SU-DHL-6 (cell line): ENCODE results near the gene LRRTM4.

ENCODE experiments used
- H2AFZ ChIP-seq: fragments of 200-600 bp; sonication (generic); 2 replicates; pipeline ENCODE4 v1.6.1; 2014; ENCODE audit warnings: low read depth, mild to moderate bottlenecking, moderate library complexity, mixed read lengths, antibody characterized with exemption, low read length; ENCODE audit not compliant: severe bottlenecking
- H3F3A ChIP-seq: fragments of 200-600 bp; shearing (Covaris generic); 2 replicates; pipeline ENCODE4 v1.6.0; 2016; ENCODE audit warnings: antibody characterized with exemption, mild to moderate bottlenecking; ENCODE audit not compliant: insufficient read depth
- H3K27ac ChIP-seq: fragments of 200-600 bp; sonication (generic); 2 replicates; pipeline ENCODE4 v1.5.1; 2016; ENCODE audit warnings: low read depth, mild to moderate bottlenecking, low read length, moderate library complexity, mixed read lengths
- H3K27me3 ChIP-seq: fragments of 200-600 bp; sonication (generic), shearing (Covaris generic); 2 replicates; pipeline ENCODE4 v1.6.0; 2014; ENCODE audit warnings: mild to moderate bottlenecking, low read length
- H3K36me3 ChIP-seq: fragments of 200-600 bp; sonication (generic); 2 replicates; pipeline ENCODE4 v1.6.1; 2014; ENCODE audit warnings: mild to moderate bottlenecking, low read length, mixed read lengths
- H3K4me2 ChIP-seq: fragments of 300-600, 200-600 bp; shearing (Covaris generic), sonication (generic); 2 replicates; pipeline ENCODE4 v1.6.0; 2014; ENCODE audit warnings: low read length, low read depth, mild to moderate bottlenecking; ENCODE audit not compliant: poor library complexity, severe bottlenecking
- H3K4me3 ChIP-seq: fragments of 200-600 bp; sonication (generic); 2 replicates; pipeline ENCODE4 v1.5.1; 2014; ENCODE audit warnings: antibody characterized with exemption, low read length, mild to moderate bottlenecking, mixed read lengths; ENCODE audit not compliant: insufficient read depth, poor library complexity, severe bottlenecking
- H3K79me2 ChIP-seq: fragments of 200-600 bp; sonication (generic); 2 replicates; pipeline ENCODE4 v1.6.1; 2014; ENCODE audit warnings: mild to moderate bottlenecking, low read length, moderate library complexity; ENCODE audit not compliant: insufficient read depth
- H3K9ac ChIP-seq: fragments of 200-600 bp; sonication (generic); 2 replicates; pipeline ENCODE4 v1.7.0; 2014; ENCODE audit warnings: mild to moderate bottlenecking, low read length
- H3K9me2 ChIP-seq: fragments of 200-600 bp; sonication (generic); replicated peaks from 2 replicates; pipeline ENCODE4 v1.6.1; 2014; ENCODE audit warnings: low read length; ENCODE audit not compliant: insufficient read depth
- H3K9me3 ChIP-seq: fragments of 200-600 bp; sonication (generic); 2 replicates; pipeline ENCODE4 v1.6.1; 2014; ENCODE audit warnings: low read length, mixed read lengths; ENCODE audit not compliant: insufficient read depth
- H4K20me1 ChIP-seq: fragments of 200-600 bp; sonication (generic); 2 replicates; pipeline ENCODE4 v1.6.1; 2014; ENCODE audit warnings: low read depth, mild to moderate bottlenecking, antibody characterized with exemption, low read length, moderate library complexity, mixed read lengths
- EZH2phosphoT487 ChIP-seq: fragments of 200-600 bp; sonication (generic), shearing (Covaris generic); conservative IDR thresholded peaks from 2 replicates; pipeline ENCODE4 v1.6.1; 2018; ENCODE audit warnings: mild to moderate bottlenecking, antibody characterized with exemption, low read length, moderate library complexity, mixed read lengths
- TF ChIP-seq, protein P1 (sequence below): fragments of 200-600 bp; sonication (generic); IDR thresholded peaks from one replicate; pipeline ENCODE4 v1.5.1; 2017; ENCODE audit warnings: antibody characterized with exemption, mild to moderate bottlenecking, low read length, moderate library complexity; ENCODE audit not compliant: insufficient read depth, poor library complexity, severe bottlenecking

LRRTM4 gene

DNA sequence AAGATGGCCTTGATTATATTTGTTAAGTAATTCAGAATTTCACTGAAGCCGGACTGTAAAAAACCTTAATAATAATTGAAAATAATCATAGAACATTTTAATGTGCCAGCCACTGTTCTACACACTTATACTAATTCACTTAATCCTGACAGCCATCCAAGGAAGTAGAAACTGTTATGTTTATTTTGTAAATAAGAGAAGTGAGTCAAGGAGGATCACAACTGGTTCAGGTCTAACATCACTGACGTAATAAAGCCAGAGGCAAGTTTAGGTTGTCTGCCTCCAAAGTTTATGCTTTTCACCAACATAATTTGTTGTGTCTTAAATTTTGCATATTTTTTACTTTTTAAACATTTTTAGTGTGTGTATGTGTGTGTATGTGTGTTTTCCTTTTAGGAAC lies 436.1 kb downstream of the LRRTM4 start:
- Histone ChIP-seq H3K4me2 (peak overlapping the region; percentile 34), H3K27me3 (no peaks in the 10 kb centered on the region), H3K9me3 (no peaks in the 10 kb centered on the region), H3K79me2 (peaks cover 17% of the 10 kb centered on the region), H3K27ac (no peak overlapping the region; the same call in 1 of the 2 replicates), H3K9ac (no peak overlapping the region), H3K36me3 (peaks cover 15% of the 10 kb centered on the region), H3F3A (peaks cover 12% of the 10 kb centered on the region), H3K9me2 (no peaks in the 10 kb centered on the region), H4K20me1 (no peaks in the 10 kb centered on the region), H2AFZ (no peak overlapping the region), H3K4me3 (no peak overlapping the region)
- TF ChIP-seq EZH2phosphoT487: no peak
- TF ChIP-seq, protein P1, sequence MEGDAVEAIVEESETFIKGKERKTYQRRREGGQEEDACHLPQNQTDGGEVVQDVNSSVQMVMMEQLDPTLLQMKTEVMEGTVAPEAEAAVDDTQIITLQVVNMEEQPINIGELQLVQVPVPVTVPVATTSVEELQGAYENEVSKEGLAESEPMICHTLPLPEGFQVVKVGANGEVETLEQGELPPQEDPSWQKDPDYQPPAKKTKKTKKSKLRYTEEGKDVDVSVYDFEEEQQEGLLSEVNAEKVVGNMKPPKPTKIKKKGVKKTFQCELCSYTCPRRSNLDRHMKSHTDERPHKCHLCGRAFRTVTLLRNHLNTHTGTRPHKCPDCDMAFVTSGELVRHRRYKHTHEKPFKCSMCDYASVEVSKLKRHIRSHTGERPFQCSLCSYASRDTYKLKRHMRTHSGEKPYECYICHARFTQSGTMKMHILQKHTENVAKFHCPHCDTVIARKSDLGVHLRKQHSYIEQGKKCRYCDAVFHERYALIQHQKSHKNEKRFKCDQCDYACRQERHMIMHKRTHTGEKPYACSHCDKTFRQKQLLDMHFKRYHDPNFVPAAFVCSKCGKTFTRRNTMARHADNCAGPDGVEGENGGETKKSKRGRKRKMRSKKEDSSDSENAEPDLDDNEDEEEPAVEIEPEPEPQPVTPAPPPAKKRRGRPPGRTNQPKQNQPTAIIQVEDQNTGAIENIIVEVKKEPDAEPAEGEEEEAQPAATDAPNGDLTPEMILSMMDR: no peak

DNA sequence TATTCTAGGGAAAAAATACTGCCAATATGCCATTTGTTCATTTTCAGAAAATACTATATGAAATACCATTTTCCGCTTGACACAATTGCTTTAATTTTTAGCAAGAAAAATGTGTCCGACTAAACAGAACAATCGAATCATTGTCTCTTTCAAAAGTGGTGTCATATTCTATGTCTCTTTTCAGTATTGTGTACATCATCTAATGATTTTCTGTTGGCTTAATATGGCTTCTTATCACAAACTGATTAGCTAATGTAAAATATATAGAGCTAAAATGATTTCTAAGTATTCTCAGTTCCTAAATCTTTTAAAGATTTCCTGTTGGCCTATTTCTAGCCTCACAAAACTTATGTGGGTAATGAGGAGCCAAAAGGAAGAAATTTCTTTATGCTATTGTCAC lies 436.6 kb downstream of the LRRTM4 start:
- Histone ChIP-seq H3K36me3 (peaks cover 15% of the 10 kb centered on the region), H2AFZ (no peak overlapping the region), H3K9me3 (no peaks in the 10 kb centered on the region), H3K79me2 (peaks cover 22% of the 10 kb centered on the region), H3K9me2 (no peaks in the 10 kb centered on the region), H4K20me1 (no peaks in the 10 kb centered on the region), H3K4me3 (no peak overlapping the region), H3K27me3 (no peaks in the 10 kb centered on the region), H3K4me2 (peak overlapping the region; percentile 34), H3K27ac (no peak overlapping the region), H3F3A (peaks cover 12% of the 10 kb centered on the region), H3K9ac (no peak overlapping the region)
- TF ChIP-seq, protein P1: no peak
- no peak for TF ChIP-seq EZH2phosphoT487

DNA sequence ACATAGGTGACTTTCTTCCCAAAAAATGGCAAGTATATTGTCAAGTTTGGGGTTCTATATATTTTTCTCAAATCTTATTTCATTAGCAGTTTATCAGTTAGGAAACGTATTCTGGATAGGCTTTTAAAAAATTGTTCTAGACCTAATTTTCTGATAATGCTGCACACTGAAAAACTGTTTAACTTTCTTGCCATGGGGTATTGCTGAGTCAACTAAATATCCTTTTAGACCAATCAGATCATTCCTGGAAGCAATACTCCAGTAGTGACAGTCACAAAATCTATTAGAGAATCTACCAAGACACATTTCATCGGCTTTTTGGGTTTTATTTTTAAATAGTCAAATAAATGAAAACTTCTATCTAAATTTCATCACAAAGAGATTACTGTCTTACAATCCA lies 440.6 kb downstream of the LRRTM4 start:
- Histone ChIP-seq H2AFZ (no peak overlapping the region), H3K9ac (peak overlapping the region; percentile 66), H4K20me1 (no peaks in the 10 kb centered on the region), H3K27me3 (no peaks in the 10 kb centered on the region), H3K9me3 (no peaks in the 10 kb centered on the region), H3K4me3 (peak overlapping the region; percentile 52), H3K79me2 (peaks cover 30% of the 10 kb centered on the region), H3F3A (peaks cover 31% of the 10 kb centered on the region), H3K9me2 (no peaks in the 10 kb centered on the region), H3K4me2 (peak overlapping the region; percentile 78), H3K27ac (peak overlapping the region; percentile 93), H3K36me3 (peaks cover 15% of the 10 kb centered on the region)
- no peak for TF ChIP-seq EZH2phosphoT487
- TF ChIP-seq, protein P1: no peak
